NCI-H1436 (cell line): Measurements from ENCODE around the gene PALM.

Source experiments
- DNase-seq: peaks from one replicate; lab custom pipeline; 2025; lab: John Stamatoyannopoulos, UW

Gene PALM

DNA sequence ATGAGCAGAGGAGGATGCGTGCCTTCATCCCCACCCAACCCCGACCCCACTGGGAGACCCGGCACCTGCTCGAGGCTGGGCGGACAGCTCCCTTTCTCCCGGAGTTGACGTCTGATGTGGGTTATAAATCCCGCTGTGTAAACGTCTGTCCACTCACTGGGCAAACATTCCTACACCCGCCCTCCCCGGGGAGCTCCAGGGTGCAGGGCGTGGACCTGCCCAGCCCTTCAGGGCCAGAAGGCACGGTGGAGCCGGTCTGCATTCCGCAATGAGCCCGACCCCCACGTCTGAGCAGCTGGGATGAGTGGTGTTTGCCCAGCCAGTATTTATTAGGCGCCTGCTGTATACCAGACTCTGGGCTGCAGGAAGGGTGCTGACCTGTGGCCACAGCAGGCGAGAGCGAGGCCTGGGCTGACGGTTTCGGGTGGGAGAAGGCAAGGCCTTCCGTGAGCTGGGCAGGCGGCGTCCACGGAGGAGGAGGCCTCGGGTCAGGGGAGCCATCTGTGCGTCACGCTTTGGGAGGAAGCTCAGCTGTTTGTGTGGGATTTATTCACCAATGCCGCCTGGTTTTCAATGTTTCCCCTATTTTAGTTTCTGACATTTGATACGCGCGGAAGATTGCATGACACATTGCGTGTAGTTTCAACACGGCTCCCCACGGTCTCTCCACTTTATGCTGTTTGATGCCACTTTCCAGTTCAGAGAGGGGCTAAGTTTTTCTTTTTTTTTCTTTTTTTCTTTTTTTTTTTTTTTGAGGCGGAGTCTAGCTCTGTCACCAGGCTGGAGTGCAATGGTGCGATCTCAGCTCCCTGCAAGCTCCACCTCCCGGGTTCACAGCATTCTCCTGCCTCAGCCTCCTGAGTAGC, 44.1 kb downstream of the PALM start:
- no peak for DNase-seq

DNA sequence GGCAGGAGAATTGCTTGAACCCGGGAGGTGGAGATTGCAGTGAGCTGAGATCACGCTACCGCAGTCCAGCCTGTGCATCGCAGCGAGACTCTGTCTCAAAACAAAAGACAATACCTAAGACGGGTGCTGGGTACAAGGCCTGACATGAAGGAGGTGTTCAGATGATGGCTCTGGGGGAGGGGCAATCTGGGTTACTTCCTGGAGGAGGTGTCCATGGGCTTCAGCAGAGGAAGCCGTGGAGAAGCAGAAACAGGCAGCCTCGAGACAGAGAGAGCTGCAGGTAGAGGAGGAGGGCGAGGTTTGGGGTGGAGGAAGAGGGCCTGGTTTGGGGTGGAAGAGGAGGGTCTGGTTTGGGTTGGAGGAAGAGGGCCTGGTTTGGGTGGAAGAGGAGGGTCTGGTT, 45.8 kb downstream of the PALM start:
- no peak for DNase-seq

DNA sequence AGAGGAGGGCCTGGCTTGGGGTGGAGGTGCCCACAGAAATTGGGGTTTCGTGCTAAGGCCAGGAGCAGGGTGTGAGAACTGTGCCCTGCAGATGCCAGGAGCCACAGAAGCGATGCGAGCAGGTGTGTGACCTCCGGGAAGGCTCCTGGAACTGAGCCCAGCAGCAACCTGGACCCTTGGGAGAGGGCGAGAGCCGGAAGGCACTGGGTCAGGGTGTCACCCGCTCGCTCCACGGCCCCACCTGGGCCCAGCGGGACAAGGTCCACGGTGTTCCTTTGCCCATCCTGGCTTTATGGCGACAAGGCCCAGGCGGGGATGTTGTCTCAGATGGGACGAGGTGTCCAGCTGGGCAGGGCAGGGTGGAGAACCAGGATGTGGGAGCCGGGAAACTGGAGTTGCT, 46.3 kb downstream of the PALM start:
- no peak for DNase-seq

DNA sequence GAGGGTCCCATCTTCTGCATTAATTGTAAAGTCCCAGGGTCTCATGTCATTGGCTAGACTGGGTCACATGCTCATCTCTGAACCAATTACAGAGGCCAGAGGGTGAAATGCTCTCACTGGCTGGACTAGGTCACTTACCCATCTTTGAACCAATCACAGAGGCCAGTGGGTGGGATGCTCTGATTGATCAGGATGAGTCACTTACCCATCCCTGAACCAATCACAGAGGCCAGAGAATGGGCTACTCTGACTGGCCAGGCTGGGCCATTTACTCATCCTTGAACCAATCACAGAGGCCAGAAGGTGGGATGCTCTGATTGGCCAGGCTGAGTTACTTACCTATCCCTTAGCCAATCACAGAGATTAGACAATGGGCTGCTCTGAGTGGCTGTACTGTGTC, 47.5 kb downstream of the PALM start:
- no peak for DNase-seq

DNA sequence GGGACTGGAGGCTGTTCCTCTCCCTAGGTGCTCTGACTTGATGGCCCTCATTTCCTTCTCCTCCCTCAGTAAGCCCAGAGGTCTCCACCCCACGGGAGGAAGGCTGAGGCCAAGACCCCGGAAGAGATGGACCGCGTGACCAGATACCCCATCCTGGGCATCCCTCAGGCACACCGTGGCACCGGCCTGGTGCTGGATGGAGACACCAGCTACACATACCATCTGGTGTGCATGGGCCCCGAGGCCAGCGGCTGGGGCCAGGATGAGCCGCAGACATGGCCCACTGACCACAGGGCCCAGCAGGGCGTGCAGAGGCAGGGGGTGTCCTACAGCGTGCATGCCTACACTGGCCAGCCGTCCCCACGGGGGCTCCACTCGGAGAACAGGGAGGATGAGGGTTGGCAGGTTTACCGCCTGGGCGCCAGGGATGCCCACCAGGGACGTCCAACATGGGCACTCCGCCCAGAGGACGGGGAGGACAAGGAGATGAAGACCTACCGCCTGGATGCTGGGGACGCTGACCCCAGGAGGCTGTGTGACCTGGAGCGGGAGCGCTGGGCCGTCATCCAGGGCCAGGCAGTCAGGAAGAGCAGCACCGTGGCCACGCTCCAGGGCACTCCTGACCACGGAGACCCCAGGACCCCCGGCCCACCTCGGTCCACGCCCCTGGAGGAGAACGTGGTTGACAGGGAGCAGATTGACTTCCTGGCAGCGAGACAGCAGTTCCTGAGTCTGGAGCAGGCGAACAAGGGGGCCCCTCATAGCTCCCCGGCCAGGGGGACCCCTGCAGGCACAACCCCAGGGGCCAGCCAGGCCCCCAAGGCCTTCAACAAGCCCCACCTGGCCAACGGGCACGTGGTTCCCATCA, 48.3 kb downstream of the PALM start:
- DNase-seq: no peak

DNA sequence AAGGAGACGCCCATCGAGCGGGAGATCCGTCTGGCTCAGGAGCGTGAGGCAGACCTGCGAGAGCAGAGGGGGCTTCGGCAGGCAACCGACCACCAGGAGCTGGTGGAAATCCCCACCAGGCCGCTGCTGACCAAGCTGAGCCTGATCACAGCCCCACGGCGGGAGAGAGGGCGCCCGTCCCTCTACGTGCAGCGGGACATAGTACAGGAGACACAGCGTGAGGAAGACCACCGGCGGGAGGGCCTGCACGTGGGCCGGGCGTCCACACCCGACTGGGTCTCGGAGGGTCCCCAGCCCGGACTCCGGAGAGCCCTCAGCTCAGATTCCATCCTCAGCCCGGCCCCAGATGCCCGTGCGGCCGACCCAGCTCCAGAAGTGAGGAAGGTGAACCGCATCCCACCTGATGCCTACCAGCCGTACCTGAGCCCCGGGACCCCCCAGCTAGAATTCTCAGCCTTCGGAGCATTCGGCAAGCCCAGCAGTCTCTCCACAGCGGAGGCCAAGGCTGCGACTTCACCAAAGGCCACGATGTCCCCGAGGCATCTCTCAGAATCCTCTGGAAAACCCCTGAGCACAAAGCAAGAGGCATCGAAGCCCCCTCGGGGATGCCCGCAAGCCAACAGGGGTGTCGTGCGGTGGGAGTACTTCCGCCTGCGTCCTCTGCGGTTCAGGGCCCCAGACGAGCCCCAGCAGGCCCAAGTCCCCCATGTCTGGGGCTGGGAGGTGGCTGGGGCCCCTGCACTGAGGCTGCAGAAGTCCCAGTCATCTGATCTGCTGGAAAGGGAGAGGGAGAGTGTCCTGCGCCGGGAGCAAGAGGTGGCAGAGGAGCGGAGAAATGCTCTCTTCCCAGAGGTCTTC, 49.3 kb downstream of the PALM start:
- DNase-seq: no peak

DNA sequence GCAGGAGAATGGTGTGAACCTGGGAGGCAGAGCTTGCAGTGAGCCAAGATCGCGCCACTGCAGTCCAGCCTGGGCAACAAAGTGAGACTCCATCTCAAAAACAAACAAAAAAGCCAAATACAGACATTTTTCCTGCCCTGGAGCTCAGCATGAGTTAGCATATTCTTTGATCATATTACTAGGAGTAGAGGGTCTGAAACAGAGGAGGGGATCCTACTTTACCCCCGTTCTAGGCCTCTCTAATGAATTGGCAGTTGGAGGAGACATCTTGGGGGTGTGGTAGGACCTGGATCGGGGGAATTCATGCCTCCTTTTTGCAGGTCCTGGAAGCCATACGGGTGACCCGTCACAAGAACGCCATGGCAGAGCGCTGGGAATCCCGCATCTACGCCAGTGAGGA, 54.4 kb downstream of the PALM start:
- no peak for DNase-seq

DNA sequence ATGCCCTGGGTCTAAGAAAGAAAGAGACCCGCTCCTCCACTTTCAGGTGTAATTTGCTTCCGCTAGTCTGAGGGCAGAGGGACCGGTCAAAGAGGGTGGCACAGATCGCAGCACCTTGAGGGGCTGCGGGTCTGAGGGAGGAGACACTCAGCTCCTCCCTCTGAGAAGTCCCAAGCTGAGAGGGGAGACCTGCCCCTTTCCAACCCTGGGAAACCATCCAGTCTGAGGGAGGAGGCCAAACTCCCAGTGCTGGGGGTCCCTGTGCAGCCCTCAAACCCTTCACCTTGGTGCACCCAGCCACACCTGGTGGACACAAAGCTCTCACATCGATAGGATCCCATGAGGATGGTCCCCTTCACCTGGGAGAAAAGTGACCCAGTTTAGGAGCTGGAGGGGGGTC, 55.1 kb downstream of the PALM start:
- DNase-seq: no peak

DNA sequence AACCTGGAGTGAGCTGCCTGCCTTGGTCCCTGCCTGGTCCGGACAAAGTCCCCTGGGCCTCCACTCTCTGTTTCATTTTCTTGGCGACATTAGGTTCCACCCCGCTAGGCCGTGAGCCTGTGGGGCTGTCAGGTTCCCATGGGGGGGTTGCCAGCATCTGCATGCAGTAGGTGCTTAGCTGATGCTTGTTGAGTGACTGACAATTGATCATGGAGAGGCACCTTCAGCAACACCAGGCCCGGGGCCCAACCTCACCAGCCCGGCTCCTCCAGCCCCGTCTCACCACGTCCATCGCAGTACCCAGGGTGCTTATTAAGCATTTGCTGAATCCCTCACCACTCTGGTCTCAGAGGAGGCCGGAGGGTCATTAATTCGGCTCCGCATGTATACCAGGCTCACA, 55.6 kb downstream of the PALM start:
- no peak for DNase-seq

DNA sequence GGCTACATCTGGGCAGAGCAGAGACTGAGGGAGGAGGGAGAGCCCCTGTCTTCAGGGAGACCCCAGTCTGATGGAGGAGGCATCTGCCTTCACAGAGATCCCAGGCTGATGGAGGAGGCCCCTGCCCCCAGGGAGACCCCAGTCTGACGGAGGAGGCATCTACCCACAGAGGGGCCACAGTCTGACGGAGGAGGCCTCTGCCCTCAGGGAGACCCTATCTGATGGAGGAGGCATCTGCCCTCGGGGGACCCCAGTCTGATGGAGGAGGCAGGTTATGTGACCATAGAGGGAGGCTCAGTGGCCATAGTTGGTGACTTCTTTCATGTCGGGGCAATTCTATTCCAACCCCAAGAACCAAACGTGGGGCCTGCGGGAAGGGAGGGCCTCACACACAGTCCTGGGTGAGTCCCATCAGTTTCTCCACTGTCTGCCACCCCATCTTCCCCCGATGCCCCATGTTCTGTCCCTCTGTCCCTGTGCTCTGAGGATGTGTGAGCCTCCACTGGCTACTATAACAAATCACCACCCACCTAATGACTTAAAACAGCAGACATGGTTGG, 56.5 kb downstream of the PALM start:
- no peak for DNase-seq

DNA sequence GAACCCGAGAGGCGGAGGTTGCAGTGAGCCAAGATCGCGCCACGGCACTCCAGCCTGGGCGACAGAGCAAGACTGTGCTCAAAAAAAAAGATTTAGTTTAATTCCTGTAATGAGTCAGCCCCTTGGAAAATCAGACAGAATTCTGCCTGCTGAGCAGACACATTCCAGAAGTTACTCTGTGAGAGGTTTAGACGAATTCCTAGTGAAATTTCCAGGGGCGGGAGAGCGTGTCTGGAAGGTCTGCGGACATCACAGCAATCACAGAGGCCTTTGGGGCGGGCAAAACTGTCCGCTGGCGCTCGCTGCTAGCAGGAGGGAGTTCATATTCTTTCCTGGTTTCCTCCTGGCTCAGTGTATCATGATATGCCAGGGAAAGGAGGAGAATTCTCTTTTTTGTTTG, 59.7 kb downstream of the PALM start:
- no peak for DNase-seq

DNA sequence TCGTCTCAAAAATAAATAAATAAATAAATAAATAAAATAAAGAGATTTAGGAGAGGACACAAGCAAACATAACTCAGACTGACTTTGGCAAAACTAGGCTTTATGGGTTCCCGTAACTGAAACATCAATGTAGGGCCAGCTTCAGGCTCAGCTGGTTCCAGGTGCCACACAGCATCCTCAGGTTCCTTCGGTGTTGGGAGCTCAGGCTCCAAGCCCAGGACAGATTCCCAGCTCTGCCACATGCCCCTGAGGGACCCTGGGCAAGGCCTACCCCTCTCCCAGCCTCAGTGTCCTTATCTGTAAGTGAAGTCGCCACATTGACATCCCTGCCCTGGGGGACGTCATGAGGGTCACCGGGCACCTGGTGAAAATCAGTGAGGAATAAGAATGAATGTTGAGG, 60.9 kb downstream of the PALM start:
- no peak for DNase-seq

DNA sequence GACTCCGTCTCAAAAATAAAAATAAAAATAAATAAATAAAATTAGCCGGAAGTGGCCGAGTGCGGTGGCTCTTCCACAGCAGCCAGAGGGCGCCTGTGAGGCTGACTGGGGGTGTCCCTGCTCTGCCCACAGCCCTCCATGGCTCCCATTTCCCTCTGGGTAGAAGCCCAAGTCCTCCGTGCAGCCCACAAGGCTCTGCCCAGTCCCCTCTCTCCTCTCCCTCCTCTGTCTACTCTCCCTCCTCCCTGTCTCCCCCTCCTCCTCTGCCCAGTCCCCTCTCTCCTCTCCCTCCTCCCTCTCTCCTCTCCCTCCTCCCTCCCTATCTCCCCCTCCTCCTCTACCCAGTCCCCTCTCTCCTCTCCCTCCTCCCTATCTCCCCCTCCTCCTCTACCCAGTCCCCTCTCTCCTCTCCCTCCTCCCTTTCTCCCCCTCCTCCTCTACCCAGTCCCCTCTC, 62.6 kb downstream of the PALM start:
- DNase-seq: no peak

DNA sequence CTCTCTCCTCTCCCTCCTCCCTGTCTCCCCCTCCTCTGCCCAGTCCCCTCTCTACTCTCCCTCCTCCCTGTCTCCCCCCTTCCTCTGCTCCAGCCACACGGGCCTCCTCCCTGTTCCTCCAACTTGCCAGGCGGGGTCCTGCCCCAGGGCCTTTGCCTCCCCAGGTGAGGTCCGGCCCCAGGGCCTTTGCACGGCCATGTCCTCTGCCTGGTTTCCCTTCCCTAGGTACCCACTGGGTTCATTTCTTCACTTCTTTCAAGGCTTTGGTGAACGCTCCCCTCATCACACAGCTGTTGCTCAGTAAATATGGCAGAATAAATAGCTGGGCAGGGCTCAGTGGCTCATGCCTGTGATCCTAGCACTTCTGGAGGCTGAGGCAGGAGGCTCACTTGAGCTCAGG, 63.3 kb downstream of the PALM start:
- no peak for DNase-seq

DNA sequence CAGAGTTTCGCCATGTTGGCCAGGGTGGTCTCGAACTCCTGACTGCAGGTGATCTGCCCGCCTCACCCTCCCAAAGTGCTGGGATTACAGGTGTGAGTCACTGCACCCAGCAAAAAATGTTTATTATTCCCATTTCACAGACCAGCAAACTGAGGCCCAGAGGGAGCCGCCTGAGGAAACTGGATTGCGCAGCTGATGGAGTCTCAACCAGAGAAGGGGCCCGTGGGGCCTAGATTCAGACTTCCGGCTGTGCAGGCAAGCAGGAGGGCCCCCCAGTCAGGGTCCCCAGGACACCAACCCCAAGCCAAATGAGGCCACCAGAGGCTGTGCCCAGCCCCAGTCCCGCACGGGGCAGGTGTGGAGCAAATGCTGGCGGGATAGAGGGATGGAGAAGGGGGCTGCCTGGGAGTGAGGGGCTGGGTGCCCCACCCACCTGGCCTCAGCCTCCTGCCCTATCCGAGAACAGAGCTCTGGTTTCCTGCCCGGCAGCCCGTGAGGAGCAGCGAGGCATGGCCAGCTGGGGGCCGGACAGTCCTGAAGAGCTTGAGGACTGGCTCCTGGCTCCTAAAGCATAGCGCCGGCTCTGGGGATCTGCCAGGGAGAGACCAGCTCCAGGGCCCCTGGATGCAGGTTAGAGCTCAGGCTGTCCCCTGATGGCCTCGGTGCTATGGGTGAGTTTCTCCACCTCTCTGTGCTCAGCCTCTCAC, 64.1 kb downstream of the PALM start:
- DNase-seq: no peak

DNA sequence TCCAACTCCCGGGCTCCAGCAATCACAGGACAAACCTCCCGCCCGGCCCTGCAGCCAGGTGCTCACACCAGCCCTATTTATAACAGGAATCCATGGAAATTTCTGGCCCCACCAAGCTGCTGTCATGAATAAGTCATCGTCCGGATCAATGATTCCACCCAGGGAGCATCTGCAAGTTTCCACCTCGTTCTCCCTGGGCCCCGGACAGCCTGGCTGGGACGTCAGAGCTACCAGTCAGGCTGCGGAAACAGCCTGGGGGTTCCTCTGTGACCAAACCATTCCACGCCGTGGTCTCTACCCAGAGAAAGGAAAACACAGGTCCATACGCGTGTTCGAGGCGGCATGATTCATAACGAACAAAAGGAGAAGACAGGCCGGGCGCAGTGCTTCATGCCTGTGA, 67.8 kb downstream of the PALM start:
- DNase-seq: no peak

DNA sequence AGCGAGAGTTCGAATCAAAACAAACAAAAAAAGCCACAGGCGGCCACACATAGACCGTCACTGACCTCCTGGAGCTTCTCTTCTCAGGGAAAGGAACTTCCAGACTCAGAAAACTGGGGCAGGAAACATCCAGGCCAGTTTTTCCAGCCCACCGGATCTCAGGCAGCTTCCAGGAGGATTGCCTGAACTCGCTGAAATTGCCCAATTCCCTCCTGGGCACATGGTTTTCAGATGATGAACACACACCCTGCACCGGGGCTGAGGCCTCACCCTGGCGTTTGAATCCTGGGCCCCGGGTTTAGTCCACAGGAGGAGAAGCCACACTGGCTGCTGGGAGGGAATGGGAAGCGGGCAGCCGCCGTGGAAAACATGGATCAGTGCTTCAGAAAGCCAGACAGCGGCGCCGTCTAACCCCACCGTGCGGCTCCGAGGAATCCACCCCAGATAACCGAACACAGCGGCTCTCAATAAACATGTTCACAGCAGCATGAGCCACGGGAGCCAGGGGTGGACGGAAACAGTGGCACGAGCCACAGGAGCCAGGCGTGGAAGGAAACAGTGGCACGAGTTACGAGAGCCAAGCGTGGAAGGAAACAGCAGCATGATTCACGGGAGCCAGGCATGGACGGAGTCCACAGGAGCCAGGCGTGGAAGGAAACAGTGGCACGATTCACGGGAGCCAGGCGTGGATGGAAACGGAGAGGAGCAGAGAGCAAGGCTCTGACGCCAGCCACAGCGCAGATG, 70.3 kb downstream of the PALM start:
- DNase-seq: no peak

DNA sequence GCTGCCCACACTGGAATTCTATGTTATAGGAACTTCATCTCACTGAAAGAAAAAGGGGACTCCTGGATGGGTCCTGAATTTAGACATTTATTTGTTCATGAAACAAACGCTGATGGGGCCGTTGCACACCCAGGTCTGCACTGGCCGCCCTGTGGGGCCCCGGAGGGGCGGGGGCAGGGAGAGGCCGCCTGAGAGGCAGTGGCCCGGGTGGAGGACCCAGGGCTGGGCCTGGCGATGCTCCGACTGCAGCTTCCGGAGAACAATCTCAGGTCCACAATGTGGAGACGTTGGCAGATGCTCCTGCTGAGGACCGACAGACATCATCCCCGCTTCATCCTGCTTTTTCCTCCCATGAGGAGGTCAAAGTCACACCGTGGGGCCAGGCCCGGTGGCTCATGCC, 72.2 kb downstream of the PALM start:
- no peak for DNase-seq

DNA sequence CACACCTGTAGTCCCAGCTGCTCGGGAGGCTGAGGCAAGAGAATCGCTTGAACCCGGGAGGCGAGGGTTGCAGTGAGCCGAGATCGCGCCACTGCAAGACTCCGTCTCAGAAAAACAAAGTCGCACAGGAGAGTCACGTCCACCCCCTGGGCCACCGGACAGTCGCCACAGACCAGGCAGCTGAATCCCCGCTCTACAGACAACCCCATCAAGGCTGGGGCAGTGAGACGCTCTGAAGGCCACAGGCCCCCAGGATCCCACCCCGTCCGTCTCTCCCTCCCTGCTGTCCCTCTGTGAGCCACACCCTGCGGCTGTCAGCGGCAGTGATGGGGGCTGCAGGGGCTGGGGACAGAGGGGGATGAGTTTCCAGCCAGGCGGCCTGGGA, 73.1 kb downstream of the PALM start:
- DNase-seq: no peak

DNA sequence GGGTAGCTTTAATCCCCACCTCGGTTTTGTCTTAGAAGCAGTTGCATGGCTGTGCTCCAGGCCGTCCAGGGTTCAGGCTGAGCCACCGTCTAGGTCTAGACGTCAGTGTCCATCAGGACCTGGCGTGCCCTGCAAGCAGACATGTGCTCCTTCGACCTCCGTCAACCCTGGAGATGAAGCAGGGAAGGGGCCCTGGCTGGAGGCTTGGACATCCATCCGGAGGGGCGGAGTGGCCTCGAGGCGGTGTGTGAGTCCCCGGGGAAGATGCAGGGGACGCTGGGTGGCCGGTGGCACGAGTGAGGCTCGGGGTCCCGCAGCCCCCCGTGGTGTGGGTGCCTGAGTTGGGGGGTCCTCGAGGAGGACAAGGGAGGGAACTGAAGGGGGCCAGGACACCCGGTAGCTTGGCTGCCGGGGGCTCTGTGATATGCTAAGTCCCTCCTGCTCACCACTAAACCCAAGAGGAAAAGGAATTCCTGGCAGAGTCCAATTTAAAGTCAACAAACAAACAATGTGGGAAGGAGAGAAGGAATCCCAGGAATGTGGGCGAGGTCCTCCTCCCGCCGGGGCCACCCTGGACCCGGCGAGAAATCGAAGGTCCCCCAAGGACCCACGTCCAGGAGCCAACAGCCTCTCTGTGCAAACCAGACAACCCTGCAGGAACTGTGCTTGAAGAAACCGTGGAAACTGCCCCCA, 73.6 kb downstream of the PALM start:
- DNase-seq: no peak
